D721Med (cell line): ENCODE measurements around the gene DDX11.
"Not testable (repeated sequence)": the region's sequence is repeated elsewhere in the genome, so short reads cannot be mapped to it uniquely, and the experiment has no call there.

Experiments used
- DNase-seq: peaks from one replicate; pipeline ENCODE4 v3.0.0; 2011; ENCODE audit warnings: low spot score; ENCODE audit not compliant: insufficient read length
- FAIRE-seq: peaks from 2 replicates; lab custom pipeline; 2011; peaks lifted over from hg19 to GRCh38; lab: Jason Lieb, UNC
- CTCF ChIP-seq: IDR thresholded peaks from 2 replicates; pipeline ENCODE4 v1.5.1; 2012; ENCODE audit warnings: mild to moderate bottlenecking, control low read depth; ENCODE audit not compliant: insufficient read depth; ENCODE audit errors: missing control alignments

DDX11 gene

GRCh38 chr12:31073527-31074332 is at the start of gene DDX11:
Gene DDX11, plus strand, starts transcription at chr12:31073860. Its CDS starts 4,534 bp downstream, at chr12:31078394.
- not testable (repeated sequence) for FAIRE-seq
- peak; percentile 58 for DNase-seq

DNA sequence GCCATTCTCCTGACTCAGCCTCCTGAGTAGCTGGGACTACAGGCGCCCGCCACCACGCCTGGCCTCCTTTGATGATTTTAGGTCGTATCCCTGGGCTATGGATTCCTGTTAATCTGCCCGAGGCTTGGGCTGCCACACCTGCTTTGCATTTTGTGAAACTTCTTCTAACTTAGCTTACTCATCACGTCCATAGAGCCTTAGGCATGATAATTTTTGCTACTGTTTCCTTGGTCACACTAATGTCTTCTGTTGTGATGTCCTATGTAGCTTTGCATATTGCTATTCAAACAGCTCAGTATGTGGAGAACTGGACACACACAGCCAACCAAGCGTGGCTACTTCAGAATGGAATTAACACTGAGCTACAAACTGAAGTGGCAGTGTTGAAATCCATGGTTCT is 47.5 kb upstream of the DDX11 start:
- no peak for TF ChIP-seq CTCF
- DNase-seq = no peak
- FAIRE-seq = no peak

DNA sequence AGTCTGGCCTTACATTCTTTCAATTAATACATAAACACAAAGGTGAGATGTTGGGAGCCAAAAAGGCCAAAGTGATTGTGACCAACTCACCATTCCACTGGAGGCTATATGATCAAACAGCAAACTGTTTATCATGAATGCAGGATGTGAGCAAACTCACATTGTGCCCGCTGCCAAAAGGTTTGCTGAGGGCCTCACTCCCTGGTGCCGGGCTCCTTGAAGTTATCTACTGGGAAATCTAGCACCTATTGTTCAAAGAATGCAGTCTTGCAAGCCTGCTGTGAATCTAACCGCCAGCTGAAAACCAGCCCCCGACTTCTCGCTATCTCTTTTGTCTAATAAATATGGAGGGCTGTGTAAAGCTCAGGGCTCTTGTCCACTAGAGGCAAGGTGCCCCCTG is 46.7 kb upstream of the DDX11 start:
- FAIRE-seq, DNase-seq: not testable (repeated sequence)

DNA sequence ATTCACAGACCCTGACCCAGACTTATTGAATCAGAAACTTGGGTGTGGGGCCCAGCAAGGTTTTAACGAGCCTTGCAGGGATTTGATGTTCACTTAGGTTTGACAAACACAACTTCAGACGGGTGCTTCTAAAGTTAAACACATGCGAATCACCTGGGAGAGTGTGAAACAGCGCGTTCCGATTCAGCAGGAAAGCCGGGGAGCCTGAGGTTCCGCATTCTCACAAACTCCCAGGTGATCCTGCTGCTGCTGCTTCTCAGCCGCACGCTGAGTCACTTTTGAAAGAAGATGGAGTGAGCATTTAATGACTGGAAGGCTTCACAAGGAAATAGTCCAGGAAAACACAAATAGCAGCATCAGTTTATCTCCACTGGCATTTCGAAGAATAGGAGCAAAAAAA is 44.2 kb upstream of the DDX11 start:
- FAIRE-seq (no peak), DNase-seq (no peak)
- TF ChIP-seq CTCF = no peak

GRCh38 chr12:31029916-31030562 is 43.6 kb upstream of the DDX11 start:
- TF ChIP-seq CTCF = no peak
- FAIRE-seq (no peak), DNase-seq (no peak)

- TF ChIP-seq CTCF = no peak
- no peak for FAIRE-seq
- DNase-seq = no peak
Measured at GRCh38 chr12:31031951-31032335, 41.7 kb upstream of the DDX11 start.

GRCh38 chr12:31033146-31033545 is 40.5 kb upstream of the DDX11 start:
- TF ChIP-seq CTCF = no peak
- FAIRE-seq (no peak), DNase-seq (no peak)

- TF ChIP-seq CTCF = no peak
- DNase-seq (no peak), FAIRE-seq (no peak)
Measured at GRCh38 chr12:31033681-31034080, 40.0 kb upstream of the DDX11 start.
